ENCODE data around the gene METTL25B. TPM values are rescaled to one million over a fixed set of nuclear protein-coding genes. Genes with fewer than 3 reads are reported as not detected.

Gene METTL25B
- total and polyA plus RNA-seq, 2 of the 13 experiments (the other 11 are each of a cell fraction or from before 2014, with no cell fraction given) = 11.9 to 24.0 TPM

GRCh38 chr1:156746728-156747631 is 18.7 kb downstream of the METTL25B start (continued):
- TF ChIP-seq ZNF678 (CRISPR knock-in tag; IDR thresholded peaks at IDR 0.05) = no peak
- TF ChIP-seq, protein P1, sequence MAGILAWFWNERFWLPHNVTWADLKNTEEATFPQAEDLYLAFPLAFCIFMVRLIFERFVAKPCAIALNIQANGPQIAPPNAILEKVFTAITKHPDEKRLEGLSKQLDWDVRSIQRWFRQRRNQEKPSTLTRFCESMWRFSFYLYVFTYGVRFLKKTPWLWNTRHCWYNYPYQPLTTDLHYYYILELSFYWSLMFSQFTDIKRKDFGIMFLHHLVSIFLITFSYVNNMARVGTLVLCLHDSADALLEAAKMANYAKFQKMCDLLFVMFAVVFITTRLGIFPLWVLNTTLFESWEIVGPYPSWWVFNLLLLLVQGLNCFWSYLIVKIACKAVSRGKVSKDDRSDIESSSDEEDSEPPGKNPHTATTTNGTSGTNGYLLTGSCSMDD (CRISPR knock-in tag; IDR thresholded peaks at IDR 0.05) = no peak
- TF ChIP-seq MEIS2 (CRISPR knock-in tag; IDR thresholded peaks at IDR 0.05) = no peak
- 0 out of 2 replicates have a peak, but pooled peaks have one; percentile 16 for TF ChIP-seq HOXA5 (CRISPR knock-in tag; IDR thresholded peaks at IDR 0.05)
- TF ChIP-seq ZNF672 (CRISPR knock-in tag; IDR thresholded peaks at IDR 0.05) = no peak
- no peak for TF ChIP-seq ZNF329 (CRISPR knock-in tag; IDR thresholded peaks at IDR 0.05; ENCODE audit: low read depth)
- no peak for TF ChIP-seq NFAT5 (CRISPR knock-in tag; IDR thresholded peaks at IDR 0.05)
- no peak for TF ChIP-seq NFYB (CRISPR knock-in tag; IDR thresholded peaks at IDR 0.05)
- peak; percentile 84 for TF ChIP-seq CREM (IDR thresholded peaks at IDR 0.05)
- no peak for TF ChIP-seq CREM (CRISPR knock-in tag; IDR thresholded peaks at IDR 0.05)
- TF ChIP-seq U2AF2 (IDR thresholded peaks at IDR 0.05; ENCODE audit: low read depth, low read length) = peak; percentile 83; the same call in 1 of the 2 replicates
- TF ChIP-seq THAP11 (CRISPR knock-in tag; IDR thresholded peaks at IDR 0.05) = peak; percentile 98
- TF ChIP-seq MIER2 (CRISPR knock-in tag; IDR thresholded peaks at IDR 0.05) = no peak
- TF ChIP-seq, protein P2, sequence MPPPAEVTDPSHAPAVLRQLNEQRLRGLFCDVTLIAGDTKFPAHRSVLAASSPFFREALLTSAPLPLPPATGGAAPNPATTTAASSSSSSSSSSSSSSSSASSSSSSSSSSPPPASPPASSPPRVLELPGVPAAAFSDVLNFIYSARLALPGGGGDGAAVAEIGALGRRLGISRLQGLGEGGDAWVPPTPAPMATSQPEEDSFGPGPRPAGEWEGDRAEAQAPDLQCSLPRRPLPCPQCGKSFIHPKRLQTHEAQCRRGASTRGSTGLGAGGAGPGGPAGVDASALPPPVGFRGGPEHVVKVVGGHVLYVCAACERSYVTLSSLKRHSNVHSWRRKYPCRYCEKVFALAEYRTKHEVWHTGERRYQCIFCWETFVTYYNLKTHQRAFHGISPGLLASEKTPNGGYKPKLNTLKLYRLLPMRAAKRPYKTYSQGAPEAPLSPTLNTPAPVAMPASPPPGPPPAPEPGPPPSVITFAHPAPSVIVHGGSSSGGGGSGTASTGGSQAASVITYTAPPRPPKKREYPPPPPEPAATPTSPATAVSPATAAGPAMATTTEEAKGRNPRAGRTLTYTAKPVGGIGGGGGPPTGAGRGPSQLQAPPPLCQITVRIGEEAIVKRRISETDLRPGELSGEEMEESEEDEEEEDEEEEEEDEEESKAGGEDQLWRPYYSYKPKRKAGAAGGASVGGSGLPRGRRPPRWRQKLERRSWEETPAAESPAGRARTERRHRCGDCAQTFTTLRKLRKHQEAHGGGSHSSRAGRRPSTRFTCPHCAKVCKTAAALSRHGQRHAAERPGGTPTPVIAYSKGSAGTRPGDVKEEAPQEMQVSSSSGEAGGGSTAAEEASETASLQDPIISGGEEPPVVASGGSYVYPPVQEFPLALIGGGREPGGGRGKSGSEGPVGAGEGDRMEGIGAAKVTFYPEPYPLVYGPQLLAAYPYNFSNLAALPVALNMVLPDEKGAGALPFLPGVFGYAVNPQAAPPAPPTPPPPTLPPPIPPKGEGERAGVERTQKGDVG (CRISPR knock-in tag; IDR thresholded peaks at IDR 0.05; ENCODE audit: borderline replicate concordance) = no peak
- TF ChIP-seq NFKBIZ (CRISPR knock-in tag; IDR thresholded peaks at IDR 0.05) = no peak
- TF ChIP-seq MAF1 (CRISPR knock-in tag; IDR thresholded peaks at IDR 0.05; ENCODE audit: borderline replicate concordance) = no peak
- TF ChIP-seq ZNF660 (CRISPR knock-in tag; IDR thresholded peaks at IDR 0.05; ENCODE audit: borderline replicate concordance, low read depth) = no peak
- no peak for TF ChIP-seq ZNF780A (CRISPR knock-in tag; IDR thresholded peaks at IDR 0.05)
- no peak for TF ChIP-seq GMEB1 (CRISPR knock-in tag; IDR thresholded peaks at IDR 0.05; ENCODE audit: borderline replicate concordance)

Measured in HepG2 (cell line).